D341Med (cell line): ENCODE results near the gene ARF5.

Source experiments
- DNase-seq: peaks from one replicate; pipeline ENCODE4 v3.0.0; 2012; ENCODE audit warnings: low spot score

Gene ARF5

GRCh38 chr7:127588697-127589482 lies 679 bp downstream of the ARF5 start:
- DNase-seq, result peak; percentile 85

DNA sequence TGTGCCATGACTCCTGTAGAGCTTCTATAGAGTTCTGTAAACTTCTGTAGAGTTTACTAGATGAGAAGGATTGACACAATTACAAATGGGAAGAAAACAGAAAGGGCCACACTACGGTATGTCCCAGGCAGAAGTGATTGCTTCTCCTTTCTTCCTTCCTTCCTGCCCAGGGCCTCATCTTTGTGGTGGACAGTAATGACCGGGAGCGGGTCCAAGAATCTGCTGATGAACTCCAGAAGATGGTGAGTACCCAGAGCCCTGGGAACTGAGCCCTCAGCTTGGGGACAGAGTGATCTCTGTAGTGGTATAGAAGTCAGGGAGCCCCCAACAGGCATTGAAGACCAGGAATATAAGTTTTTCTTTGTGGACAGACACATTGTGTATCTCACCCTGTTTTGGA lies 1.7 kb downstream of the ARF5 start:
- DNase-seq, result no peak

DNA sequence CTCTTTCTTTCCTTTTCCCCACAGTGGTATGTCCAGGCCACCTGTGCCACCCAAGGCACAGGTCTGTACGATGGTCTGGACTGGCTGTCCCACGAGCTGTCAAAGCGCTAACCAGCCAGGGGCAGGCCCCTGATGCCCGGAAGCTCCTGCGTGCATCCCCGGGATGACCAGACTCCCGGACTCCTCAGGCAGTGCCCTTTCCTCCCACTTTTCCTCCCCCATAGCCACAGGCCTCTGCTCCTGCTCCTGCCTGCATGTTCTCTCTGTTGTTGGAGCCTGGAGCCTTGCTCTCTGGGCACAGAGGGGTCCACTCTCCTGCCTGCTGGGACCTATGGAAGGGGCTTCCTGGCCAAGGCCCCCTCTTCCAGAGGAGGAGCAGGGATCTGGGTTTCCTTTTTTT lies 3.0 kb downstream of the ARF5 start:
- no peak for DNase-seq

- no peak for DNase-seq
These were observed 3.4 kb downstream of the ARF5 start for GRCh38 chr7:127591591-127591990.

GRCh38 chr7:127592550-127592949 lies 4.3 kb downstream of the ARF5 start:
- DNase-seq, result no peak

DNA sequence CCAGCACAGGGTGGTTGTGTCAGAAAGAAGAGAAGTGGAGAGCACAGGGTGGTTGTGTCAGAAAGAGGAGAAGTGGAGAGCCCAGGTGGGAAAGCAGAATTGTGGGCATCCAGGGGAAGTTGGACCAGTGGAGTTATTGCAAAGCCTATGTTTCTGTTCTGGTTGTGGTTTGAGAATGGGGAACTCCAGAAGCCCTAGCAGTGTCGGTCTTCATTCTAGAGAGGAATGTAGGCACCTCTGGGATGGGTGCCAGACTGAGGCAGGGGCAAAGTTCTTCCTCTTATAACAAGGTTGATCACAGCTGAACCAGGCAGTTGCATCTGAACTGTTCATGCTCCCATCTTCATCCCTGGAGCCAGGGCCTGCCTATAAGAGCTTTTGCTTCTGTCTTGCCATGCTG lies 6.3 kb downstream of the ARF5 start:
- DNase-seq, result no peak

GRCh38 chr7:127595737-127596136 lies 7.5 kb downstream of the ARF5 start:
- no peak for DNase-seq

DNA sequence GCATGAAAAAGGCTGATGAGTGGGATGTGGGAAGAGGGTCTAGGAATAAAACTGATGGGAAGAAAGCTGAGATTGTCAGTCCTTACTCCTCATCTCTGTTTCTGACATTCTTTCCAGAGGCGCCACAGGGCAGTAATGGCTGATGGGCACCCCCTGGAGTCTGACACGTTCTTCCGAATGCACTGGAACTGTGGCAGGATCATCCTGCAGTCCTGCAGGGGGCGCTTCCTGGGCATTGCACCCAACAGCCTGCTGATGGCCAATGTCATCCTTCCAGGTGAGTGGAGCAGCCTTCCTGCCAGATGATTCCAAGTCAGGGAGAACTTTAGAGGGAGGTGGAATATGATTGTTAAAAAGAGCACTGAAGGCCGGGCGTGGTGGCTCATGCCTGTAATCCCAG lies 10.1 kb downstream of the ARF5 start:
- DNase-seq, result peak; percentile 63

- peak; percentile 3 for DNase-seq
These were observed 12.7 kb downstream of the ARF5 start for GRCh38 chr7:127600885-127601284.

GRCh38 chr7:127608446-127608845 lies 20.2 kb downstream of the ARF5 start:
- DNase-seq, result no peak

DNA sequence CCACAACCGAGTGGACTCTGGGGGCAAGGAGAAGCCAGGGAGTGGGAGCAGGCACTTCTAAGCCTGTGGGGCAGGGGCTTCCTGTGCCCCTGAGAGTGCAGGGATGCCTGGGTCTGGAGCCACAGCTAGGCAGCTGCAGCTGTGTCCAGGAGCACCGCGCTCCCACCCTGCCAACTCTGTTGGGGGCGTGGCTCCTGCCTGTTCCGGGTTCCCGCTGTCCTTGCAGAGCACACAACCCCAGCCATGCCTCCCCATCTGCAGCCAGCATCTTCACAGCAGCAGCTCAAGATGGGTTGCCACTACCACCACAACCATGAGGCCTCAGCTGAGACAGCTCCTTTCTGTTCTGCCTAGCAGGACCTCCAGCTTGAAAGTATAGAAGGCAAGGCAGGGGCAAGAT lies 21.1 kb downstream of the ARF5 start:
- no peak for DNase-seq

DNA sequence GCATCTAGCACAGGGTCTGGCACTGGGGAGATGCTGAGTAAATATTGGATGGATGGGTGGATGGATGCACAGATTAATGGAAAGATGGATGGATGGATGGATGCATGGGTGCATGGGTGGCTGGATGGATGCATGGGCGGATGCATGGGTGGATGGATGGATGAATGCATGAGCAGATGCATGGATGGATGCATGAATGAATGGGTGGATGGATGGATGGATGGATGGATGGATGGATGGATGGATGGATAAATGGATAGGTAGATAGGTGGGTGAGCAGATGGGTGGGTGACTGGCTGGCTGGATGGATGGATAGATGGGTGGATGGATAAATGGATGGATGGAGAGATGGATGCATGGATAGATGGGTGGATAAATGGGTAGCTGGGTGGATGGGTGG lies 24.1 kb downstream of the ARF5 start:
- DNase-seq, result no peak

- no peak for DNase-seq
These were observed 28.5 kb downstream of the ARF5 start for GRCh38 chr7:127616724-127617123.

DNA sequence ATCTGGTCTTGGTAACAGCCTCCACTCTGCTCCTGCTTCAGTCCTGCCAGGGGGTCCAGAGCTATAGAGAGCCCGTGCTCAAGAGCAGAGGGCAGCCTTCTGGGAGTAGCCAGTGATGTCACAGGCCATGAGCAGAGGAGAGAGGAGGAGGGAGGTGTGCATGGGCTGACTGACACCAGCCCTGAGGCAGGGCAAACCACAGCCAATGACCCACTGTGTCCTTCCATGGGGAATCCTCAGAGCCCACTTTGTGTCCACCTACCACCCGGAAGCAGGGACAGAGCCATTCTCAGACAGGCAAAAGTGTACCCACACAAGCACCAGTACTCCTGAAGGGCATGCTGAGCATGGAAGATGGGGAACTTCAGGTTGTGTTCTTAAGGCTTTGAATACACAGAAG lies 29.8 kb downstream of the ARF5 start, which contains the start of gene PAX4:
TSS of gene PAX4 (minus strand) at position 101 of the 400 bp plus-strand sequence. CDS start 2,214 bp downstream, outside the sequence.
- DNase-seq, result no peak

DNA sequence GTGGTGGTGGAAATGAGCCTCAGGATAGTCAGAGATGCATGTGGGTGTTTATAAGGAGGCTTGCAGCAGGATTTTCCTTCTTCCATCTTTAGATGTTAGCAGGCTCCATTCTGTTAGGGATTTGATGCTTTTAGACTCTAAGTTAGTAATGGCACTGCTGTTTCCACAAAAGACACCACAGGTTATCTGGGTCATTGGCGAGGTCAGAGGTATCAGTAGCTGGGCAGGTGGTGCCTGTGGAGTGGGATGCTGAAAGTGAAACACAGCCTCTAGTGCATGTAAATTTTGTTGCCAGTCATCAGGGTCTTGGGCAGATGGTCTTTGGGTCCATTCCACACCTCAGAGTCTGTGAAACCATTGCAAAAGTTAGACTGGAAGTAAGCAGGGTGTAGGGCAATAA lies 30.6 kb downstream of the ARF5 start:
- DNase-seq, result no peak

- DNase-seq, result no peak
These were observed 31.6 kb downstream of the ARF5 start for GRCh38 chr7:127619681-127620405.

GRCh38 chr7:127620406-127621233 lies 32.4 kb downstream of the ARF5 start:
- no peak for DNase-seq

GRCh38 chr7:127625331-127625730 lies 37.1 kb downstream of the ARF5 start:
- no peak for DNase-seq

DNA sequence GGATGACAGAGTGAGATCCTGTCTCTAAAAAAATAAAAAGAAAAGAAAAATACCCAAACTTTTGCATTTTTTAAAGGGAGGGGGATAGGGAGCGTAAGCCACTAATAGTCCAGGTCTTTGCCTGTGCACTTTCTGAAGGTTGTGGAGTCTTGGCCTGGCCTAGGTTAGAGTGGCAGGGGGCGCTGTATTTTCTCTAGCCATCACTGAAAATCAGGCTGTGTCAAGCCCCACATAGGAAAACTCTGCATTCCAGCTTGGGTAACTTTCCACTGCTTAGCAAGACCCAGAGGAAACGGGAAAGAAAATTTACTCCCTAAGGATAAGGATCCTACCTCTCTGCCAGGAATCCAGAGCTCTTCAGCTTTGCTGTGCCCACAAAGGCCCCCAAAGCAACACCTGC lies 40.2 kb downstream of the ARF5 start:
- no peak for DNase-seq

- peak; percentile 67 for DNase-seq
These were observed 41.1 kb downstream of the ARF5 start for GRCh38 chr7:127629268-127629854.

DNA sequence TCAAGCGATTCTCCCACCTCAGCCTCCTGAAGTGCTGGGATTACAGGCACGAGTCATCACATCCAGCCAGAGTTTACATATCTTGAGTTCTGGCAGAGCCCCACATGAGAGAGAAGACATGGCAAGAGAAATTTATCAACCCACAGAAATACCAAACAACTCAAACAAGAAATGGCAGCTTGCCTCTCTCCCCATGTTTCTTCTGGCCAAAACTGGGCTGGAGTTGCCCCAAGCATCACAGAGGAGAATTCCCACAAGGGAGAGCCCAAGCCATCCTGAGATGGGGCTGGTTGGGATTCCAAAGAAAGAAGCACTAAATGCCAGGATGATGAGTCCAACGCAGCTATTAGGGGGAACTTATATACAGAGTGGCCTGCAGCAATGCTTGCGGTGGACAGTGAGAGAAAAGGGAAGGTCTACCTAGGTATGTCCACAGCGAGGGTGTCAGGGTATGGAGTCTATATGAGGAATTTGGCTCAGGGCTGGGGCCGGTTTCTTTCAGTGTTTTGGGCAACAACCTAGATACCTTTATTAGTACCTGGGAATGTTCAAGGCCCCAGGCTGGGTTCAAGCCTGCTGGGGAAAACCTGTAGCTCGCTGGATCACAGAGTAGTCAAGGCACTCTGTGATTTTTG lies 44.2 kb downstream of the ARF5 start:
- no peak for DNase-seq
